Activated CD8-positive, alpha-beta memory T cell treated with anti-CD3 and anti-CD28 coated beads for 1 hour (primary cell): ENCODE data around the gene TEAD3.

Experiments used
- DNase-seq, 2 donors: peaks; one replicate each; pipeline ENCODE4 v3.0.0-alpha.2; 2020; ENCODE audit warnings: low read depth in 1 of 2; ENCODE audit errors: extremely low read depth in 1 of 2

The TEAD3 gene

DNA sequence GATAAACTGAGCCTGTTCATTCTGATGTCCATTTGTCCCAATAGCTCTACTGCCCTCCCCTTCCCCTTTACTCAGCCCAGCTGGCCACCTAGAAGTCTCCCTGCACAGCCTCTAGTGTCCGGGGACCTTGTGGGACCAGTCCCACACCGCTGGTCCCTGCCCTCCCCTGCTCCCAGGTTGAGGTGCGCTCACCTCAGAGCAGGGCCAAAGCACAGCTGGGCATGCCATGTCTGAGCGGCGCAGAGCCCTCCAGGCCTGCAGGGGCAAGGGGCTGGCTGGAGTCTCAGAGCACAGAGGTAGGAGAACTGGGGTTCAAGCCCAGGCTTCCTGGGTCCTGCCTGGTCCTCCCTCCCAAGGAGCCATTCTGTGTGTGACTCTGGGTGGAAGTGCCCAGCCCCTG lies 69.4 kb downstream of the TEAD3 start:
- DNase-seq: no peak

DNA sequence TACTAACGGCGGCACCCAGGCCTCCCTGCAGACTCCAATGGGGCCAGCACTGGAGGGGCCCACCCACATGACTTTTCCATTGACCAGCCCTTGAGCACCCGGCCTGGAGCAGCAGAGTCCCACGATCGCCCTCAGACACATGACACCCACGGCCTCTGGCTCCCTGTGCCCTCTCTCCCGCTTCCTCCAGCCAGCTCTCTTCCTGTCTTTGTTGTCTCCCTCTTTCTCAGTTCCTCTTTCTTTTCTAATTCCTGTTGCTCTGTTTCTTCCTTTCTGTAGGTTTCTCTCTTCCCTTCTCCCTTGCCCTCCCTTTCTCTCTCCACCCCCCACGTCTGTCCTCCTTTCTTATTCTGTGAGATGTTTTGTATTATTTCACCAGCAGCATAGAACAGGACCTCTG lies 70.8 kb downstream of the TEAD3 start:
- DNase-seq: no peak

DNA sequence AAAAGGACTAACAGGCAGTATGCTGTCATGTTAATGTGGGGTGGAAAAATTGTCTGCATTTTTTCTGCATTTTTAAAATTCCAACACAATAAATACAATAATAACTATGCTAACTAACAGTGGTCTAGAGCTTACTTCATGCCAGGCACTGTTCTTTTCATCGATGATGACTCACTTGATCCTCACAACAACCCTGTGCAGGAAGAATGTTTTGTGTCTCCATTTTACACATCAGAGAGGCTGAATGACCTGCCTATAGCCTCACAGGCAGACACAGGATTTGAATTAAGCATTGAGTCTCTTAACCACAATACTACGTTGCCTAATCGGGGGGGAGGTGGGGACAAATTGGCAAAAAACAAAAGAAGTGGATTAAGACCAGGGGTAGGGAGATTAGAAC lies 71.6 kb downstream of the TEAD3 start:
- DNase-seq: no peak
